OCI-LY3 (cell line): Measurements from ENCODE around the gene TPSG1.

ENCODE experiments used
- H2AFZ ChIP-seq: fragments of 200-600, 300-600 bp; shearing (Covaris generic); 2 replicates; pipeline ENCODE4 v1.6.0; 2014; ENCODE audit warnings: antibody characterized with exemption, low read depth, low read length
- H3K27ac ChIP-seq: fragments of 200-600, 300-600 bp; sonication (generic); 2 replicates; pipeline ENCODE4 v1.5.1; 2014; ENCODE audit warnings: mild to moderate bottlenecking, low read length, moderate library complexity, mixed read lengths
- H3K27me3 ChIP-seq: fragments of 200-600, 300-600 bp; sonication (generic); 2 replicates; pipeline ENCODE4 v1.6.1; 2014; ENCODE audit warnings: low read depth, low read length, mixed read lengths
- H3K36me3 ChIP-seq: fragments of 200-600, 300-600 bp; sonication (generic); replicated peaks from 2 replicates; pipeline ENCODE3; 2014; ENCODE audit warnings: low read depth, low read length, mixed read lengths
- H3K4me1 ChIP-seq: fragments of 300-600, 200-600 bp; sonication (generic); 2 replicates; pipeline ENCODE4 v1.6.1; 2014; ENCODE audit warnings: low read length, mixed read lengths
- H3K4me2 ChIP-seq: fragments of 200-600, 300-600 bp; sonication (generic); 2 replicates; pipeline ENCODE4 v1.6.1; 2014; ENCODE audit warnings: low read length, mixed read lengths
- H3K4me3 ChIP-seq: fragments of 300-600, 200-600 bp; sonication (generic); 2 replicates; pipeline ENCODE4 v1.5.1; 2014; ENCODE audit warnings: antibody characterized with exemption, mild to moderate bottlenecking, low read length, moderate library complexity
- H3K79me2 ChIP-seq: fragments of 300-600, 200-600 bp; shearing (Covaris generic); 2 replicates; pipeline ENCODE4 v1.6.1; 2014; ENCODE audit warnings: mild to moderate bottlenecking, low read length, mixed read lengths
- H3K9ac ChIP-seq: fragments of 300-600, 200-600 bp; shearing (Covaris generic); 2 replicates; pipeline ENCODE4 v1.6.0; 2014; ENCODE audit warnings: mild to moderate bottlenecking, low read length, moderate library complexity
- H3K9me3 ChIP-seq: fragments of 200-600, 300-600 bp; shearing (Covaris generic); 2 replicates; pipeline ENCODE4 v1.6.1; 2014; ENCODE audit warnings: low read length, mixed read lengths; ENCODE audit not compliant: insufficient read depth
- H4K20me1 ChIP-seq: fragments of 200-600, 300-600 bp; sonication (generic); 2 replicates; pipeline ENCODE4 v1.6.1; 2016; ENCODE audit warnings: low read length, mixed read lengths; ENCODE audit not compliant: insufficient read depth
- CTCF ChIP-seq: fragments of 200-600, 300-600 bp; sonication (generic); IDR thresholded peaks from 2 replicates; pipeline ENCODE4 v1.5.1; 2014; ENCODE audit warnings: antibody characterized with exemption, low read length, low read depth
- EZH2phosphoT487 ChIP-seq: fragments of 200-600 bp; shearing (Covaris generic); IDR thresholded peaks from 2 replicates; pipeline ENCODE4 v1.6.1; 2018; ENCODE audit warnings: antibody characterized with exemption, mixed run types, low read depth

TPSG1 gene

GRCh38 chr16:1261131-1261892 lies 36.2 kb upstream of the TPSG1 start:
- Histone ChIP-seq H3K36me3 (no peaks in the 10 kb centered on the region), H3K9ac (no peak overlapping the region), H3K4me1 (no peaks in the 10 kb centered on the region), H2AFZ (no peak overlapping the region), H4K20me1 (no peaks in the 10 kb centered on the region), H3K4me2 (no peak overlapping the region), H3K79me2 (no peaks in the 10 kb centered on the region), H3K27ac (no peak overlapping the region), H3K9me3 (no peaks in the 10 kb centered on the region), H3K27me3 (no peaks in the 10 kb centered on the region), H3K4me3 (no peak overlapping the region)
- TF ChIP-seq CTCF (no peak), EZH2phosphoT487 (no peak)

- H3K9ac ChIP-seq: no peak overlapping the region
- no peaks in the 10 kb centered on the region for H4K20me1 ChIP-seq
- no peaks in the 10 kb centered on the region for H3K79me2 ChIP-seq
- no peak overlapping the region for H3K4me3 ChIP-seq
- no peaks in the 10 kb centered on the region for H3K27me3 ChIP-seq
- no peak for TF ChIP-seq EZH2phosphoT487
- no peak for TF ChIP-seq CTCF
- H2AFZ ChIP-seq: no peak overlapping the region
- H3K4me1 ChIP-seq: no peaks in the 10 kb centered on the region
- H3K36me3 ChIP-seq: no peaks in the 10 kb centered on the region
- H3K27ac ChIP-seq: no peak overlapping the region
- no peaks in the 10 kb centered on the region for H3K9me3 ChIP-seq
- no peak overlapping the region for H3K4me2 ChIP-seq
Measured at GRCh38 chr16:1260101-1260680, 35.1 kb upstream of the TPSG1 start.

- Histone ChIP-seq H3K27ac (no peak overlapping the region), H3K9ac (no peak overlapping the region), H3K36me3 (no peaks in the 10 kb centered on the region), H3K4me2 (no peak overlapping the region), H4K20me1 (no peaks in the 10 kb centered on the region), H3K9me3 (no peaks in the 10 kb centered on the region), H2AFZ (no peak overlapping the region), H3K79me2 (no peaks in the 10 kb centered on the region), H3K27me3 (no peaks in the 10 kb centered on the region), H3K4me3 (no peak overlapping the region), H3K4me1 (no peaks in the 10 kb centered on the region)
- TF ChIP-seq EZH2phosphoT487 (no peak), CTCF (no peak)
Measured at GRCh38 chr16:1259760-1260068, 34.6 kb upstream of the TPSG1 start.

GRCh38 chr16:1258906-1259759 lies 34.1 kb upstream of the TPSG1 start:
- Histone ChIP-seq H3K9ac (no peak overlapping the region), H4K20me1 (no peaks in the 10 kb centered on the region), H3K27ac (no peak overlapping the region), H2AFZ (no peak overlapping the region), H3K79me2 (no peaks in the 10 kb centered on the region), H3K36me3 (no peaks in the 10 kb centered on the region), H3K27me3 (no peaks in the 10 kb centered on the region), H3K4me2 (no peak overlapping the region), H3K4me1 (no peaks in the 10 kb centered on the region), H3K9me3 (no peaks in the 10 kb centered on the region), H3K4me3 (no peak overlapping the region)
- TF ChIP-seq EZH2phosphoT487: no peak
- no peak for TF ChIP-seq CTCF
